Measurements from ENCODE around the gene IRF2.
A peak's percentile ranks its signal among the peaks of the same experiment; 100 is the strongest.

The IRF2 gene

GRCh38 chr4:184474263-184475095 is at the start of gene IRF2:
IRF2 (minus strand) TSS chr4:184474550; CDS start chr4:184429064, 45,486 bp downstream.
- DNase-seq: peak; percentile 95

- no peak for DNase-seq
These were observed 41.3 kb upstream of the IRF2 start for GRCh38 chr4:184515606-184516005.

DNA sequence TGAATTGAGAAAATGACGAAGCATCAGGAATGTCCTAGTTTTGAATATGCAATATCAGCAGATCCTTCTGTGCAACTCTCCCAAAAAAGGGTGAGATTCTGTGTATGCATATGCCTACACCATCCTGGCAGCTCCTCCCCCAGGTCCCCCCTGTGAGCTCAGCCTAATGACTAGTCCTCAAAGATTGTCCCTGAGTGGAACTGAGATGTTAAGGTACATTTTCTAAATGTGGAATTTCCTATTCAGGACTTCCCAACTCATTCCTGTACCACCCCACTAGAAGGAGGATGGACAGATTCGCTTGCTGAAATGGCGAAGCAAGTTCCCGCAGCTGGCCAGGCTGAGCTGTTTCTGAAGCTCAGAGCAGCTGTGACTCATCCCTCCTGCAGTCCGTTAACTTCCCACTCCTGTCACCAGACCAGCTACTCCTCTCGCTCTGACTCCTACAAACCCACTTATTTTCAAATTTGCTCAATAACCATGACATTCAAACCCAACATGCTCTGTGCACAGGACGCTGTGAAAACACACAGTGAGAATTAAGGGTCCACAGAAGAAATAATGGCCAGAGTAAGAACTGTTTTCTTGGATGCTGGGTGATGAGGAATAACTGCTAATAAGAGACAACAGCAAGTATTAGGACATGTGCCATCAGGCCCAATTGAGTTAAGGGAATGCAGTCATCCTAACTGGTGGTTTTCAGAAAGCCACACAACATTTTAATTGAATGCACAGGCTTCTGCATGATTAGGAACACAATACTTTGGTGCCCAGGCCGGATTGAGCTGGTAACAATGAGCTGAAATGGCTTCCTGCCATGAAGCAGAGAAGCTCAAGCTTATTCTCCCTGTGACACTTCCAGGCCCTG is 40.0 kb upstream of the IRF2 start:
- DNase-seq: peak; percentile 74

GRCh38 chr4:184513802-184514120 is 39.4 kb upstream of the IRF2 start:
- DNase-seq: no peak

DNA sequence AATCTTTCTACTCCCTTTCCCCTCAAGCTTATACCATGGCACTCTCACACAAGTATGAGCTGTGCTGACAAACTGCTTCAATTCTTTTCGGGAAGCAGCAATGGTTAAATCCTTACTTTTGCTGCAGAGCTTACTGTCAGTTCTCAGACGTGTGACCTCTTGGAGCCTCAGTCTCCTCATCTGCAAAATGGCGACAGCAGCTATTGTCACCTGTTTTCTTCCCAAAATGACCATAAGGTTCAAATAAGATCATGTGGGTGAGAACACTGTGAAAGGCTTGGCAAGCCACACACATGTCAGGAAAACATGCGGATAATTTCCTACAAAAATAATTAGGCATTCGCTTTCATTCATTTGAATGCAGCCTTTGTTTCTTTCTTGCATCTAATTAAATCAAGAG is 36.8 kb upstream of the IRF2 start:
- no peak for DNase-seq

DNA sequence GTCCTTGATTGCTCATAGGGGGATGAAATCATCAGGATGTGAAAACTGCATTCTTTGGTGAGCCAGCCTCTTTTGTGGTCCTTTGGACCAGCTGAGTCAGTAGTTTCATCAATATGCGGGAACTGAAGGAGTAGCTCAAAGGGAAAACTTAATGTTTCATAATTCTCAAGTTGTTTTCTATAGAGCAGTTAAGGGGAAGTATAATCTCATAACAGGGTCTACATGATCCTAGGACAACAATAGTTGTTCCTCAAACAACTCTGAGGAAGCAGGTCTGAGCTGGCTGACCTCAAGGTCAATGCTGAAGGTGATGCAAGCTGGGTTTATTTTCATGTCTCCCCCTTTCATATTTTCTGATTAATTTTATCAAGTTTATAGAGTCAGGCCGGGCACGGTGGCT is 36.1 kb upstream of the IRF2 start:
- no peak for DNase-seq

DNA sequence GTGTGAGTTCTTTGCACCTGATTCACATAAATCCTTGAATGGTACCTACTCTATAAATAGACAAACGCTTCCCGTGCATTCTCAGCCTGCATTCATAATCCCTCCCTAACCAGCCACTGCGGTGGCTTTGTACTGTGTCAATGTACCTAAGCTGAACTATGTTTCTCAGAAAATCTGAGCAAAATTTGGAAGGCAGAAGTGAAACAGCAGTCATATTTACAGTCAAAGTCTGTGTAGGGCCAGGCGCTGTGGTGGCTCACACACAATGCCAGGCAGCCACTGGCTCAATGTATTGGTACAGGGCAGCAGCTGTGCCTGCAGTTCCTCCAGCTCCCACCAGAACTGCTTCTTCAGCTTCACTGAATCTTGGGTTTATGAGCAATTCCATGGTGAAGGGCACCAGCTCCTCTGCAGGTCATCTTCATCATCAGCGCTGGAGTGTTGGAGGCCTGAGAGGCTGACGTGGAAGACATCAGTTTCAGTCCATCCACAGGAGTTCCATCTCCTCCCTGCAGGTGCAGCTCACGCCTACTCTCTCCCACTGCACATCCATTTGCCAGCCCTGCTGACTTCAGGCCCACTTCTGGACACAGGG is 32.3 kb upstream of the IRF2 start:
- peak; percentile 35 for DNase-seq

- DNase-seq: no peak
These were observed 30.0 kb upstream of the IRF2 start for GRCh38 chr4:184504385-184504784.

GRCh38 chr4:184503869-184504300 is 29.5 kb upstream of the IRF2 start:
- no peak for DNase-seq

- DNase-seq: peak; percentile 27
These were observed 26.6 kb upstream of the IRF2 start for GRCh38 chr4:184500748-184501589.

GRCh38 chr4:184499996-184500395 is 25.6 kb upstream of the IRF2 start:
- DNase-seq: no peak

- no peak for DNase-seq
These were observed 24.2 kb upstream of the IRF2 start for GRCh38 chr4:184498598-184498997.

DNA sequence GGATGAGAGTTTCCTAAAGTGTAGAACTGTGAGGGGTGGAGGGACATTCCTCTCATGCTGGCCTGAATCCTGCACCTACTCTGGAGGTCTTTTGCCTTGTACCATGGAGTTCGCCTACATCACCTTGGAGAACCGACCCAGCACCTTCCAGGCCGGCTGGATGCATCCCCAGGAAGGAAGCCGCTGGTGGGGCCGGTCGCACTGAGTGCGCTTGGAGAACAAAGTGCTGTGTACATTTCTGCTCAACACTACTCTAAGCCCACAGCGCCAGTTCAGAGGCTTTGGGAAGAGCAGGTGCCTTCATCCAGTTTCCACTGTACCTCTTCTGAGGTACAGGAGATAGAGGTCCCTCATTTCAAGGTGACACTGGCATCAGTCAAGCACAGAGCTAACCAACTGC is 15.4 kb upstream of the IRF2 start:
- DNase-seq: no peak

- no peak for DNase-seq
These were observed 13.2 kb upstream of the IRF2 start for GRCh38 chr4:184487503-184487902.

GRCh38 chr4:184485279-184485678 is 10.9 kb upstream of the IRF2 start:
- DNase-seq: no peak

GRCh38 chr4:184481544-184481943 is 7.2 kb upstream of the IRF2 start:
- DNase-seq: no peak

DNA sequence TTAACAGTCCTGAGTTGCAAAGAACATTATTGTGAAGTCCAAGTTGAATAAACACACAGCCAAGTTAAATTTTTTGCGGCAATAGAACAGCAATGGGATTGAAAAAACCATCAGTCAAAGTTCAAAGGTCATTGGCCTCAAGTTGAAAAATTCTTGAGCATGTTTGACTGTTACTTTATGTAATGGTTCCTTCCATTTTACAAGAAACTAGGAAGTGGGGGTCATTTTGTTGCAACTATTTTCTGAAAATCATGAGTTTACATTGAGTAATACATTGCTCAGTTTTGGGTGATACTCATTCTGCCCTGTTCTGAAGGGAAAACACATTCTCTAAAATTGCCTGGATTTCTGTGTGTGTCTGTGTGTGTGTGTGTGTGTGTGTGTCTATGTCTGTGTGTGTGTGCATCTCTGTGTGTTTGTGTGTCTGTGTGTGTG is 5.2 kb upstream of the IRF2 start:
- DNase-seq: no peak

DNA sequence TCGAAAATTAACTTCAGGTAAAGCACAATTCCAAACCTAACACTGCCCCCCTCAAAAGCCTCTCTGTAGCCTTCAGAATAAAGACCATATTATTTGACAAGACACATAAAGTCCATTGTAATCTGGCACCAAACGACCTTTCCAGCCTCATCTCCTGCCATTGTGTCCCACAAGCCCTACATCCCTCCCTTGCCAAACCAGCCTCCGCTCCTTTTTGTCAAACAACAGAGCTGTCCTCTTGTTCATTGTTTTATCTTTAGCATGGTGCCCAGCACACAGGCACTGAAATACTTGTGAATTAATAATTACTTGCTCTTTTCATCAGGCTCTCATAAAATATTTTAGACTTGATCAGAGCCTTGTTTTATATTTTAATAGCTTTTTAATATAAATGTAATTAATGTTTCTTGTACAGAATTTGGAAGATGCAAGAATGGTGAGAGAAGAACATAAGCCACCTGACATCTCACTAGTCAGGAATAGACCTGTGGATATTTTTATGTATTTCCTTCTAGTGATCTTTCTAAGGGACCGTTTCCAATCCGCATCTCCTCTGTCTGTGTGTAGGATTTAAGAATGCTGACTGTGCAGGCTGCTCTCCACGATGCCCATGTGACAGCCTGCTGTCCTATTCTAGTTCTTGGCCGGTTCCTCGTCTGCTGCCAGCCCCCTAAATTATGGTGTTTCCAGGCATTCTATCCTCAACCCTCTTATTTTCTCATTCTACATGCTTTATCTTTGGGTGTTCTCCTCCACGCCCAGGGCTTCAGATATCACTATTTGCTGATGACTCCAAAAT is 3.0 kb upstream of the IRF2 start:
- DNase-seq: peak; percentile 89

DNA sequence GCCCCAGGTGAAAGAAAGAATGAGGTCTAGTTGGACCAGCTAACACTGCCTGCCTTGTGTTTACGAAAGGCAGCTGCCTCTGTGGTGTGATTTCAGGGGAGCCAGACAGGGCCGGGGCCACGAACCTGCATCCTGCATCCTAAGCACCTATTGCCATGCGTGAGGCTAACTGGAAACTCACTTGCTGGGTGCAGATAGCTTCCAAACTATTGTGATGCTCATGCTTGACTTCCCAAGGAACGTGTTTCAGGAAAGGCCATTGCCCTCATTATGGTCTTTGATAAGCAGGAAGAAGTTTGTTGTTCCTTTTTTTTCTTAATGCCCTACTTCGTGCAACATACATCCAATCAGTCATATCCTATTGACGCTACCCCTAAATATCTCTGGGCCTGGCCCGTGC is 2.3 kb upstream of the IRF2 start:
- peak; percentile 72 for DNase-seq

- no peak for DNase-seq
These were observed 1.1 kb upstream of the IRF2 start for GRCh38 chr4:184475498-184475897.

DNA sequence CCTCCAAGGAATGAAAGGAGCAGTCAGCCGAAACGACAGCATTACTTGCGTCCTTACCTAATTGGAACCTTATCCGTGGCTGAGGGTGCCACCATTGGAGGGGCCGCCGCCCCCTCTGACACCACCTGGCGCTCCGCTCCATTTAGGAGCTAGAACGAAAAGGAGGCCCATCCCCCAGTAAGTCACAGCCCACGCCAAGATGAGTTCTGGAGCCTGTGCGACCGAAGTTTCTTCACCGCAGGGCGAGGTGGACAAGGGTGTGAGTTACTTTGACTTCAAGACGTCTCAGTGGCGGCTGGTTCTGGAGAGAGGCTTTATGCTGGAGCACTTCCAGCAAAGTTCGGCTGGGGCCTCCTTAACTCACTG is 729 bp upstream of the IRF2 start:
- DNase-seq: peak; percentile 42

Data from midbrain (tissue), 1 donor.